Suprapubic skin (tissue), 3 donors: ENCODE data around the gene STX12.

Experiments used
- CTCF ChIP-seq, 2 donors: fragments of 200-600 bp in 1 of 2; fragments of 450-650 bp in 1 of 2; sonication (generic) in 1 of 2; IDR thresholded peaks; one replicate each; pipeline ENCODE4 v1.5.1; 2016 to 2019; ENCODE audit warnings: antibody characterized with exemption in 2 of 2, mild to moderate bottlenecking in 1 of 2, moderate library complexity in 1 of 2
- EP300 ChIP-seq: sonication (generic); formaldehyde crosslinking; IDR thresholded peaks from one replicate; pipeline ENCODE4 v1.6.1; 2017; ENCODE audit warnings: antibody characterized with exemption

DNA sequence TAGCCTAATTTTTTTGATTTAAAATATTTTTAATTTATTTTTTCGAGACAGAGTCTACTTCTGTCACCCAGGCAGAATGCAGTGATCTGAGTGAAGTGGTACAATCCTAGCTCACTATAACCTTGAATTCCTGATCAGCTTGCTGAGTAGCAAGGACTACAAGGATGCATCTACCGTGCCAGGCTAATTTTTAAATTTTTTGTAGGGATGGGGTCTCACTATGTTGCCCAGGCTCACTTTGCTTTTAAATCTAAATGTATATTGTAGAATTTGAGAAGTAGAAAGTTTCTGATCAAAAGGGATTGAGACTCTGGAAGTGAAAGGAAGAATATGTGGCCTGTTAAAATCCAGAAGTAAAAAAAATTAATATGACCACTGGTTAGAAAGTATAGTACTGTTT lies 1.6 kb downstream of the STX12 start:
- TF ChIP-seq CTCF (IDR thresholded peaks at IDR 0.05) (no peak), EP300 (no peak)
